RPMI8226 (cell line): Measurements from ENCODE around the gene VSNL1.
A peak's percentile ranks its signal among the peaks of the same experiment; 100 is the strongest.

Experiments
- DNase-seq: peaks from one replicate; pipeline ENCODE4 v3.0.0-alpha.2; 2015

The VSNL1 gene

GRCh38 chr2:17540093-17540812 is at the start of gene VSNL1:
VSNL1 (plus strand) TSS chr2:17540696; CDS start chr2:17592075, 51,379 bp downstream.
- no peak for DNase-seq

- no peak for DNase-seq
These were observed 44.9 kb upstream of the VSNL1 start for GRCh38 chr2:17495590-17495989.

GRCh38 chr2:17497718-17498117 is 42.8 kb upstream of the VSNL1 start:
- DNase-seq, result peak; percentile 7

- no peak for DNase-seq
These were observed 33.5 kb upstream of the VSNL1 start for GRCh38 chr2:17506736-17507616.

DNA sequence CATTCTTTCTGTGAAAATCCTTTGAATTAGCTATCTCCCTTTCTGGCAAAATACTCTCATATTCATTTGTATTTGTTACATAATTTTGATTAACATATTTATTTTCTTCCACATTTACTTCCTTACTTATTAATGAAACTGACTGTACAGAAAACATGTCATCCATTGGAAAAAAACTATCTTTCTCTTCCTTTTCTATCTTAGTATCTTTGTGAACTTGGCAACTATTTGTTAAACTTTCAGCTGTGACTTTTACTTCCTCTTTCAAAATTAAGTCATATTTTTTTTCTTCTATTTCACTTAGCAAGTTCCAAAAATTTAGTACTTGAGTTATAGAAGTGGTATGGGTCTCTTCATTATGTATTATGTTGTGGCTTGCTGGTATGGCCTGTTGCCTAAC is 24.8 kb upstream of the VSNL1 start:
- DNase-seq, result no peak

DNA sequence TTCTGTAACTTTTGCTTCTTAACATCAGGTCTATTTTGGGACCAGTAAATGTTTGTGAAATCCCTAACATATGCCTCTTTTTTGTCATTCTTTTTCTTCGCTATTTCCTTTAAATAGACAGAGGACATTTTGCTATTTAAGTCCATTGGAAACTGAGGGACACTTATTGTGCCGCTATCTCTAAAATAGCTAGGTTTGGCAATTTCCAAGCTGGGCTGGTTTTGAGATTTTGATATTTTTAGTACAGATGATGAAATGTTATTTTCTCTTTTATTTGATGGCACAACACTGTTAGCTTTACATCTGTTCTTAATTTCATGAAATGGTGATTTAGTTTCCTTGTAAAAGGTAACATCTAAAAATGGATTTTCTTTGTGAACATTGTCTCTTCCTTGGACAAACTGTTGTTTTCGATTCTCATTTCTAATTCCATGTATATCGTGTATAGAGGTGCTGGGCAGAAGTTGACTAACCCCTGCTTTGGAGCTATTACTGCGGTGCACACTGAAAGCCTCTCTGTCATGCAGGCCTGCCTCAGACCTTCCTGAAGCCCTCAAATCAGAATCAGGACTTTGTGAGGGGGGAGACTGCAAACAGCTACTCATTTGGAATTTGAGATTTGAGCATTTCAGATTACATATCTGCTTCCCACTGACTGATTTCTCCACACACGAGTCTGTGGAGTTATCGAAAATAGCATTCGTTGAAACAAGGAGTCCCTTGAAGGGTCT is 22.9 kb upstream of the VSNL1 start:
- no peak for DNase-seq

DNA sequence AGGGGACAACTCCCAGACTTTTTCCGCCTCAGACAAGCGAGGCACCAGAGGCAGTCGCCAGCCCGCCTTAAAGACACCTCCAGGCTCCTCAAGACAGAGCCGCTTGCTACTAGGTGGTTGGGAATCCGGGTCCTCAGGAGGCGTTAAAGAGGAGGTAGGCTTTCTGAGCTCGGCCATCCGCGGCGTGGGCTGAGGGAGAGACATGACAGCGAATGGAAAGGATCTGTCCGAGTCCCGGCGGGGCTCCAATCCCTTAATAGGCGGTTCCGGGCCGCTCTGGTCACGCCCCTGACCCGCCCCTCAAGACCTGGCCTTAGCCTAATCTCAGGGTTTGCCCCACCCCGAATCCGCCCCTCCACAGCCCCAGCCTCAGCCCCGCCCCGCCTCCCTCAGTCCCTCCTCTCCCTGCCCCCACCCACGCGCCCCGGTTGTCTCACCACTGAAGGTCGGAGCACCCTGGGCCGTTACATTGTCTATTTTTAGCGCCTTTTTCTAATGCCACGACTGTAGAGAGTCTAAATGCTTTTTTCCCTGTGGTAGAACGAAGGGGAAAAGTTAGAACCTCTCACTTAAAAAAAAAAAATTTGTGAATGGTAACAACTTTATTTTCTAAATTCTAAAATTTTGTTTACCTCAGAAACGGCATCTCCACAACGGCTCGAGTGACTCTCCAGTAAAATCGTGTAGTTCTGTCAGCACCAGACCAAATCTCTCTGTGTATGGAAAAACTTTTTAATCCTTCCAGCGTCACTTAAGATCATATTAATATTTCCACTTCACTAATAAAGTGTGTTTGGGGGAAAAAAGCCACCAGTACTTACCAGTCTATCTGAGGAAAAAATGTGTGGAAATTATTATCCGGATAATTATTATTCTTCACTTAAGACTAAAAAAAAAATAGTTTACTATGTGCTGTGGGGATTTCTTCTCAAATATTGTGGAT is 22.0 kb upstream of the VSNL1 start, which contains the start of gene RAD51AP2:
RAD51AP2 (minus strand) TSS at position 229 of the 943 bp plus-strand sequence; CDS start at position 204, 25 bp downstream.
- peak; percentile 60 for DNase-seq

DNA sequence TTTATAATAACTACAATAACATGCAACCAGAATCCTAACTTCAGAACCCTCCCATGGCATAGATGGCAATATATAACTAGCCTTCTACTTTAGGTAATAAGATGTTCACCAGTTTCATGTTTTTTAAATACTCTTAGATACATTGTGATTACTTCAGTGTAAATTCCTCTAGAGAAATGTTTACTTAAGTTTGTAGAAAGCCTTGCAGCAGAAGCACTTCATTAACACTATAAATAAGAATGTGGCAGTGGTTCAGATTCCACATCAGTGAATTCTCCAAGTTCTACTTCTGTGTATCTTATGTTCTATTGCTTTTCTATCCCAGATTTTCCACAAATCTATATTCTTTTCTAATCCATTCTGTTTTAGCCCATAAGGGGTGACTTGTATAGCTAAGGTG is 21.0 kb upstream of the VSNL1 start:
- DNase-seq, result no peak

GRCh38 chr2:17520761-17521160 is 19.7 kb upstream of the VSNL1 start:
- DNase-seq, result no peak

GRCh38 chr2:17521621-17522020 is 18.9 kb upstream of the VSNL1 start:
- DNase-seq, result no peak

DNA sequence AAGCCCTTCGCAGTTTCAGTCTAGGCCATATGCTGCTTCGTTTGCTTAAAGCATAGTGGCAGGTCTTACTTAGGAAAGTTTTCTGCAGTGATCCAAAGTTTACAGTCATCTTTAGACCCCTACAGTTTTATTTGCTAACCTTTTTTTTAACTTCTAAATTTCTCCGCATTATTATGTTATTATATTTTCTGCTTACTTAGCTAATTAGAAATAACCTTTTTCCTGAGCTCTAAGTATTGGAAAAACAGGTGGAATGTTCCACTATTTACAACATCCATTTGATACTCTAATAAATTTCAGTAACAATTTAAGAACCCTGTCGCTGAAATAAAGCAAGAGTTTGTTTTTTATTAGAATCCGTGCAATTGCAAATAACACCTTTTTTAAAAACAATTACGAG is 18.2 kb upstream of the VSNL1 start:
- no peak for DNase-seq

DNA sequence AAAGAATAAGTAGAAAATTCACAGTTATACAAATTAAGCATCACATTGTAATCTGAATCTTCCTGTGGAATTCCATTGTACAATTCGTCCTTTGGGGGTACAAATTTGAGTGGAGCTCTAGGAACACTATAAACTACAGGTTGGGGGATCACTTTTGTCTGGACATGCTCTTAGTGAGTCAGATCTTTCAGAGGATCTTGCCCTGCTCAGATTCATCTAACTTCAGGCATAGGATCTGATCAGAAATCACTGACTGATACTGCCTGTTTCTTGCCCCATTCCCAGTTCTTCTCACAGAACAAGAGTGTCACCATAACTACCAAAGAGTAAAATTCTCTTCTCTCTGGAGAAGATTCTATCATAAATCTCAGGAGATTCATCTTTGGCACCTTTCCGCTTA is 10.7 kb upstream of the VSNL1 start:
- DNase-seq, result no peak

DNA sequence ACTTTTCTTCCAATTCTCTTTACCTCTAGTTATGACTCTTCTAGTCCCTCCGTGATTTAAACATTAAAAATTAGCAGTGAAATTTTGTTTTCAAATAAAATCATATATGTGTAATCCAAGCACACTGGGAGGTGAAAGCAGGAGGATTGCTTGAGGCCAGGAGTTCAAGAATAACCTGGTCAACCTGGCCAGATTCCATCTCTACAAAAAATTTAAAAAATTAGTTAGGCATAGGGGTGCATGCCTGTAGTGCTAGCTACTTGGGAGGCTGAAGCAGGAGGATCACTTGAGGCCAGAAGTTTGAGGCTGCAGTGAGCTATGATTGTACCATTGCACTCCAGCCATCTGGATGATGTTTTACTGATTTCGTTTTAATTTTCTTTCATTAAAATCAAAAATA is 7.0 kb upstream of the VSNL1 start:
- no peak for DNase-seq

GRCh38 chr2:17536416-17536815 is 4.1 kb upstream of the VSNL1 start:
- DNase-seq, result no peak

DNA sequence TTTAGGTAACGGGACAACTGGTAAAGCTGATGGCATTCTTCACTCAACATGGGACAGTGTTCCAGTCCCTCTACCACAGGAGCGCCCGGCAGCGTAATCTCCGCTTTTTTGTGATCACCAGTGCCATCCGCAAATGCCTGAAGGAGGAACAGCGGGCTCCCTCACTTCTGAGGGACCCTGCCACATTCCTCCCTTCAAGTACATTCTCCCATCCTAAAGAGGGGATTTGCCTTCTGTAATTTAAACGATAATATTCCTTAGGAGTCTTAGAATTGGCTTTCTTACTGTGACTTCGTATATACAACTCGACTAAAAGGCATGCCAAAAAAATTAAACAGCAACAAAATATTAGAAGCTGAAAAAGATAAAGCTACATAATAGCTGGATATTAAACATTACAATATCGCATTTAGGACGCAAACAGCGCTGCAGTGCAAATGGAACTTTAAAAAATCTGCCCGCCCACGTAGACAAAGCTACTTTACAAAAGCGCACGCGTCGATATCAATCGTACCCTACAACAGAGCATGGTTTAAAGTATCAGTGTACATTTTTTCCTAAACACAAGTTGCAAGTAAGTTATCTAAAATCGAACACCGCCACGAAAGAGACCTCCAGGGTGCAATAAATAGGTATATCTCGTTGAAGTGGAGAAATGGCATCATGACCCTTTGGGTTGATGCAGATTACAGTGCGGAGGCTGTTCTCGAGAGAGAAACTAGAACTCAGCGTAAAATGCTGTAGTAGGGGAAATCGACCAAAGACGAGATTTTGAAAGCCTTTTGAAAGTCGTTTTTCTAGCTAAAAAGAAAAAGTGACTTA is 2.3 kb upstream of the VSNL1 start:
- DNase-seq, result no peak

DNA sequence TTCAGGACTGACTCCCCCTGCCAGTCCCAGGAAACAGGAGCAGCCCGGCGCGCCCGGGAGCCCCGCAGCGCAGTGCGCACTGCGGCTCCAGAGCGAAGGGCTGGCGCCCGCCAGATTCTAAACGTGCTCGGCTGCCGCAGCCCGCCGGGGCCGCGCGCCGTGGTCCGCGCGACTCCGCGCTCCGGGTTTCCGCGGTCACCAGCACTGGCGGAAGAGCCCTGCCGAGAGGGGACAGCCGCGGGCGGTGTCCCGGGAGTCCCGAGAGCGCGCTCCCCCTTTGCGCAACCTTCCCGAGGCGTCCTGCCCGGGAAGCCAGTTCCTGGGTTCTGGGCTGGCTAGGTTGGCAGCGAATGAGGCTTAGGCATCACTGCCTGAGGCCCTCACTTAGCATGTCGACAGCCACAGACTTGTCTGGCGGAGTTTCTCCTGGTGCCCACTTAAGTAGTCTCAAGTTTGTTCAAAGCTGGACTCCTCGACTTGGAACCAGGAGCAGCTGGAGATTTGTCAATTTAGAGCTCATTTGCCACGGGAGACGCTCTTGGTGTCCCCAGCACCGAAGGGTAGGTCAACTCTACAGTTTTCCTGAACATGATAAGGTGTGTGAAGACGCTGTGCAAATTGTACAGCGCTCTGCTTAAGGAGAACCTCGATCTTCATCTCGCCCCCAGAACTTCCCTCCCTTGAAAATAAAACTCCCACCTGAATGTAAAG is 1.5 kb upstream of the VSNL1 start:
- peak; percentile 22 for DNase-seq

DNA sequence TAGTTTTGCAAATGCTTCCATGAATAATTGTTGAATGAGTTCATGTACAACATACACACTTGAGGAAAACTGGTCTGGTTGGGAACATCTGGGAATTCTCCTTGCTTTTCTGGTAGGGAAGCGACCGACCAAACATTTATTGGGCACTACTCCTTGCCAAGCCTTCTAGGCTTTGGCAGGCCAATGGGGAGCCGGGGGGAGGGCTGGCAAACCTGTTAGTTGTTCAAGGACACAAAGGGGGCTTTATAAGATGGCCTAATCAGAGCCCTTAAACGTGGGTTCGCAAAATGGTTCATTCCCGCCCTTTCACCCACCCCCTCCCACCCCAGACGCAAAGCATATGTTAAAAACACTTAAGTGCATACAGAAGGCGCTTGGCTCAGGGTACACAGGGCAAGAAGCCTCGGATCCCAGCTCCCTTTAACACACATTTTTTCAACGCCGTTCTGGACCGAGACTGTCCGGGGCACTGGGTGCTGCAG is 844 bp upstream of the VSNL1 start:
- no peak for DNase-seq

- DNase-seq, result no peak
These were observed 476 bp downstream of the VSNL1 start for GRCh38 chr2:17540813-17541530.

DNA sequence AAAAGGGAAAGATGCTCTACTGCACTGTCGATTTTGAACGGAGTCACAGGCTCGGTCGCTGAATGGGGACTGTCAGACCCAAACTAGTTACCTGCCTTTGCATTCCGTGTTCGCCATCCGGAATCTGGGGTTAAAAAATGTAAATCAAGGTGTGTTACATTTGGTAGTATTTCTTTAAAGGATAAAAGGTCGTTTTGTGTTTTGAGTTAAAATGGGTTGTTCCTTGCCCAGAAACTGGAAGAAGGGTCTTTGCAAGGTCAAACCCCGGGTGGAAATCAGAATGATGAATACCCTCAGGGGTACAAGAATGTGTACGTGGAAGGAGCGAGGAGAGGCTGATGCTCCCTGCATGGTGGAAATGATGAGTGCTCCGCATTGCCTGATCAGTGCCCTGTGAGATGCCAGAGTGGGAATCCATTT is 1.0 kb downstream of the VSNL1 start:
- no peak for DNase-seq

- DNase-seq, result no peak
These were observed 2.0 kb downstream of the VSNL1 start for GRCh38 chr2:17542471-17542870.
